Measurements from ENCODE around the gene UBAC2. TPM values are rescaled to one million over a fixed set of nuclear protein-coding genes. Genes with fewer than 3 reads are reported as not detected.
A peak's percentile ranks its signal among the peaks of the same experiment; 100 is the strongest.

Gene UBAC2
- total RNA-seq, 1 donor from 2014 or later, result 70.8 TPM

DNA sequence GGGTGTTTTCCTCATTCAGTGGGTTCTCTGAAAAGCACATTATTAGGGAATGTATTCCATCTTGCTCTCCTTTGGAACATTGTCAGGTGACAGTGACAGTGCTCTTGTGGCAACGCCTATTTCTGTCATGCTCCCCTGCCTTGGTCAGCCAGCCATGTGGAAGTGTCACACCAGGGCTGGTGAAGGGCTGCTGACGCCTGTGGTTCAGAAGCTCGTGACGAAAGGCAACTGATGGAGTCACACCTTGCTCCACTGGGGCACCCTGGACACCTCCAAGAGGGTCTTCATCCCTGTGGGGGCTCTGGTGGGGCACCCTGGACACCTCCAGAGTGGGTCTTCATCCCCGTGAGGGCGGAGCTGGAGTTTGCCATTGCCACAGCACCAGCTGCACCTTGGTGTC is 175.5 kb downstream of the UBAC2 start:
- Mint-ChIP-seq H3K36me3 (ENCODE audit: low read depth) (peaks cover 25% of the 10 kb centered on the region), H3K9me3 (ENCODE audit: low read depth) (no peaks in the 10 kb centered on the region), H3K27me3 (ENCODE audit: low read depth) (no peaks in the 10 kb centered on the region), H3K4me1 (ENCODE audit: low read depth) (no peaks in the 10 kb centered on the region), H3K4me3 (ENCODE audit: unreplicated experiment) (no peak overlapping the region), H3K27ac (ENCODE audit: unreplicated experiment) (no peak overlapping the region)
- no peak for DNase-seq (ENCODE audit: low spot score)
- TF ChIP-seq CTCF (IDR thresholded peaks at IDR 0.05), result no peak

- no peak for TF ChIP-seq CTCF (IDR thresholded peaks at IDR 0.05)
- H3K27ac Mint-ChIP-seq (ENCODE audit: unreplicated experiment), result peak overlapping the region; percentile 49
Observed at GRCh38 chr13:99376924-99377323, 176.3 kb downstream of the UBAC2 start.

DNA sequence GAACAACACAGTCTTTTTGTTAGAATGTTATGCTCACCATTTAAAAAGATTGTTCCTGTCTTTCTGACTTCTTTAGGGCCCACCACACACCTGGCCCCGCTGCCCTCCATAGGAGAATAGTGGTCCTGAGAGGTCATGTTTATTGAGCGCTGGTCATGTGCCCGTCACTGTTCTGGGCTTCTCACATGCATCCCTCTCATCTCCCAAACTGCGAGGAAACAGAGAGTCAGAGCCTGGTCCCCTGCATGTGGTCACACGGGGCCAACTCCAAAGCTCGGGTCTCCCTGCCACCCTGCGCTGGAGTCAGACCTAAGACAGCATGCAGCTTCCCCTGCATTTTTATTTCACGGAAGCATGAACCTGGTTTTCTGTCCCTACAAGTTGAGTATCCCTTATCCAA is 177.0 kb downstream of the UBAC2 start:
- H3K36me3 Mint-ChIP-seq (ENCODE audit: low read depth), result peaks cover 21% of the 10 kb centered on the region
- no peak overlapping the region for H3K4me3 Mint-ChIP-seq (ENCODE audit: unreplicated experiment)
- DNase-seq (ENCODE audit: low spot score), result no peak
- H3K4me1 Mint-ChIP-seq (ENCODE audit: low read depth), result peaks cover 7% of the 10 kb centered on the region
- TF ChIP-seq CTCF (IDR thresholded peaks at IDR 0.05), result no peak
- H3K9me3 Mint-ChIP-seq (ENCODE audit: low read depth), result no peaks in the 10 kb centered on the region
- H3K27ac Mint-ChIP-seq (ENCODE audit: unreplicated experiment), result no peak overlapping the region
- H3K27me3 Mint-ChIP-seq (ENCODE audit: low read depth), result no peaks in the 10 kb centered on the region

More at GRCh38 chr13:99376924-99377323, 176.3 kb downstream of the UBAC2 start:
- no peaks in the 10 kb centered on the region for H3K9me3 Mint-ChIP-seq (ENCODE audit: low read depth)
- no peak for DNase-seq (ENCODE audit: low spot score)
- H3K4me1 Mint-ChIP-seq (ENCODE audit: low read depth), result peaks cover 1% of the 10 kb centered on the region
- no peaks in the 10 kb centered on the region for H3K27me3 Mint-ChIP-seq (ENCODE audit: low read depth)
- H3K36me3 Mint-ChIP-seq (ENCODE audit: low read depth), result peaks cover 24% of the 10 kb centered on the region
- no peak overlapping the region for H3K4me3 Mint-ChIP-seq (ENCODE audit: unreplicated experiment)

GRCh38 chr13:99378985-99379733 is 178.5 kb downstream of the UBAC2 start:
- H3K36me3 Mint-ChIP-seq (ENCODE audit: low read depth), result peaks cover 18% of the 10 kb centered on the region
- H3K27me3 Mint-ChIP-seq (ENCODE audit: low read depth), result no peaks in the 10 kb centered on the region
- TF ChIP-seq CTCF (IDR thresholded peaks at IDR 0.05), result no peak
- no peak overlapping the region for H3K4me3 Mint-ChIP-seq (ENCODE audit: unreplicated experiment)
- H3K9me3 Mint-ChIP-seq (ENCODE audit: low read depth), result no peaks in the 10 kb centered on the region
- no peak for DNase-seq (ENCODE audit: low spot score)
- no peak overlapping the region for H3K27ac Mint-ChIP-seq (ENCODE audit: unreplicated experiment)
- peaks cover 15% of the 10 kb centered on the region for H3K4me1 Mint-ChIP-seq (ENCODE audit: low read depth)

GRCh38 chr13:99379856-99380801 is 179.5 kb downstream of the UBAC2 start:
- Mint-ChIP-seq H3K27ac (ENCODE audit: unreplicated experiment) (no peak overlapping the region), H3K36me3 (ENCODE audit: low read depth) (peaks cover 18% of the 10 kb centered on the region), H3K9me3 (ENCODE audit: low read depth) (no peaks in the 10 kb centered on the region), H3K4me3 (ENCODE audit: unreplicated experiment) (no peak overlapping the region), H3K27me3 (ENCODE audit: low read depth) (no peaks in the 10 kb centered on the region), H3K4me1 (ENCODE audit: low read depth) (peaks cover 15% of the 10 kb centered on the region)
- no peak for TF ChIP-seq CTCF (IDR thresholded peaks at IDR 0.05)
- no peak for DNase-seq (ENCODE audit: low spot score)
